C4-2B (cell line): ENCODE measurements around the gene PLCL2.

ENCODE experiments used
- ZFX ChIP-seq: fragments of 450-650 bp; IDR thresholded peaks from 2 replicates; pipeline ENCODE4 v1.6.1; 2017
- TF ChIP-seq, protein P1 (sequence below): fragments of 450-650 bp; conservative IDR thresholded peaks from 2 replicates; pipeline ENCODE4 v1.5.1; 2017; ENCODE audit warnings: mild to moderate bottlenecking

DNA sequence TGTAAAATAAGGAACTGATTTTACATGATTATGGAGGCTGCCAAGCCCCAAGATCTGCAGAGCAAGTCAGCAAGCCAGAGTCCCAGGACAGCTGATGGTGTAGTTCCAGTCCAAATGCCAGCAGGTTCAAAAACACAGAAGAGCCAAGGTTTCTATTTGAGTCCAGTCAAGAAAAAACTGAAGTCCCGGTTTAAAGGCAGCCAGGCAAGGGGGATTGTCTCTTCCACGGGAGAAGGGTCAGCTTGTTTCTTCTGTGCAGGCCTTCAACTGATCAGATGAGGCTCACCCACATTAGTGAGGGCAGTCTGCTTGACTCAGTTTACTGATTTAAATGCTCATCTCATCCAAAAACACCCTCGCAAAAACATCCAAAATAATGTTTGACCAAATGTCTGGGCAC is 246.2 kb downstream of the PLCL2 start:
- TF ChIP-seq, protein P1, sequence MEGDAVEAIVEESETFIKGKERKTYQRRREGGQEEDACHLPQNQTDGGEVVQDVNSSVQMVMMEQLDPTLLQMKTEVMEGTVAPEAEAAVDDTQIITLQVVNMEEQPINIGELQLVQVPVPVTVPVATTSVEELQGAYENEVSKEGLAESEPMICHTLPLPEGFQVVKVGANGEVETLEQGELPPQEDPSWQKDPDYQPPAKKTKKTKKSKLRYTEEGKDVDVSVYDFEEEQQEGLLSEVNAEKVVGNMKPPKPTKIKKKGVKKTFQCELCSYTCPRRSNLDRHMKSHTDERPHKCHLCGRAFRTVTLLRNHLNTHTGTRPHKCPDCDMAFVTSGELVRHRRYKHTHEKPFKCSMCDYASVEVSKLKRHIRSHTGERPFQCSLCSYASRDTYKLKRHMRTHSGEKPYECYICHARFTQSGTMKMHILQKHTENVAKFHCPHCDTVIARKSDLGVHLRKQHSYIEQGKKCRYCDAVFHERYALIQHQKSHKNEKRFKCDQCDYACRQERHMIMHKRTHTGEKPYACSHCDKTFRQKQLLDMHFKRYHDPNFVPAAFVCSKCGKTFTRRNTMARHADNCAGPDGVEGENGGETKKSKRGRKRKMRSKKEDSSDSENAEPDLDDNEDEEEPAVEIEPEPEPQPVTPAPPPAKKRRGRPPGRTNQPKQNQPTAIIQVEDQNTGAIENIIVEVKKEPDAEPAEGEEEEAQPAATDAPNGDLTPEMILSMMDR: no peak
- no peak for TF ChIP-seq ZFX
